H54 (cell line): Measurements from ENCODE around the gene CGNL1.

Source experiments
- DNase-seq: peaks from one replicate; pipeline ENCODE4 v3.0.0; 2011; ENCODE audit warnings: low spot score, mixed read lengths; ENCODE audit not compliant: insufficient read length
- FAIRE-seq: peaks from 3 replicates; lab custom pipeline; 2011; peaks lifted over from hg19 to GRCh38; lab: Jason Lieb, UNC
- POLR2A ChIP-seq: IDR thresholded peaks from 2 replicates; pipeline ENCODE4 v1.6.1; 2011; ENCODE audit warnings: low read depth, mild to moderate bottlenecking, low read length

Gene CGNL1

GRCh38 chr15:57503051-57503702, 126.9 kb downstream of the CGNL1 start:
- DNase-seq (no peak), FAIRE-seq (no peak)
- no peak for TF ChIP-seq POLR2A

GRCh38 chr15:57503911-57504598, 127.8 kb downstream of the CGNL1 start:
- no peak for DNase-seq
- FAIRE-seq, result no peak
- no peak for TF ChIP-seq POLR2A

GRCh38 chr15:57504599-57504940, 128.3 kb downstream of the CGNL1 start:
- TF ChIP-seq POLR2A, result no peak
- no peak for DNase-seq
- no peak for FAIRE-seq

- no peak for FAIRE-seq
These were observed 128.9 kb downstream of the CGNL1 start for GRCh38 chr15:57505056-57505715.

GRCh38 chr15:57505949-57506391, 129.7 kb downstream of the CGNL1 start:
- DNase-seq, result no peak
- no peak for FAIRE-seq
- TF ChIP-seq POLR2A, result no peak

More at GRCh38 chr15:57505056-57505715, 128.9 kb downstream of the CGNL1 start:
- no peak for DNase-seq
- TF ChIP-seq POLR2A, result no peak

GRCh38 chr15:57506422-57506821, 130.1 kb downstream of the CGNL1 start:
- FAIRE-seq, result no peak

GRCh38 chr15:57507111-57507510, 130.8 kb downstream of the CGNL1 start:
- no peak for FAIRE-seq
- no peak for DNase-seq
- TF ChIP-seq POLR2A, result no peak

More at GRCh38 chr15:57506422-57506821, 130.1 kb downstream of the CGNL1 start:
- DNase-seq, result no peak
- no peak for TF ChIP-seq POLR2A

GRCh38 chr15:57509126-57509525, 132.8 kb downstream of the CGNL1 start:
- TF ChIP-seq POLR2A, result no peak
- DNase-seq, result no peak
- FAIRE-seq, result no peak

GRCh38 chr15:57509965-57510364, 133.7 kb downstream of the CGNL1 start:
- TF ChIP-seq POLR2A, result no peak
- FAIRE-seq (no peak), DNase-seq (no peak)

GRCh38 chr15:57510647-57511046, 134.3 kb downstream of the CGNL1 start:
- DNase-seq (no peak), FAIRE-seq (no peak)
- TF ChIP-seq POLR2A, result no peak

- FAIRE-seq (no peak), DNase-seq (no peak)
- TF ChIP-seq POLR2A, result no peak
These were observed 140.2 kb downstream of the CGNL1 start for GRCh38 chr15:57516327-57517029.

- DNase-seq, result no peak
- no peak for TF ChIP-seq POLR2A
- FAIRE-seq, result no peak
These were observed 140.8 kb downstream of the CGNL1 start for GRCh38 chr15:57517030-57517671.

GRCh38 chr15:57518779-57519405, 142.6 kb downstream of the CGNL1 start:
- DNase-seq (no peak), FAIRE-seq (no peak)
- TF ChIP-seq POLR2A, result no peak

- no peak for DNase-seq
- no peak for TF ChIP-seq POLR2A
- FAIRE-seq, result no peak
These were observed 143.5 kb downstream of the CGNL1 start for GRCh38 chr15:57519806-57520205.
